ENCODE results near the gene MEX3B.
"Not testable (repeated sequence)": the region's sequence is repeated elsewhere in the genome, so short reads cannot be mapped to it uniquely, and the experiment has no call there.

Gene MEX3B

GRCh38 chr15:81995081-81995480, 50.7 kb downstream of the MEX3B start:
- DNase-seq: not testable (repeated sequence)

GRCh38 chr15:81992523-81992922, 53.3 kb downstream of the MEX3B start:
- DNase-seq: no peak

Measured in NCI-H1436 (cell line).